GM23248 (cell line): ENCODE data around the gene TRERF1.

Source experiments
- EZH2 ChIP-seq: fragments of 200-600 bp; sonication (generic); IDR thresholded peaks from 2 replicates; pipeline ENCODE4 v1.6.1; 2018; ENCODE audit warnings: antibody characterized with exemption, mild to moderate bottlenecking; ENCODE audit not compliant: insufficient read depth, poor library complexity, severe bottlenecking
- EZH2phosphoT487 ChIP-seq: fragments of 200-600 bp; sonication (generic); IDR thresholded peaks from 2 replicates; pipeline ENCODE4 v1.6.1; 2018; ENCODE audit warnings: antibody characterized with exemption, moderate library complexity, mild to moderate bottlenecking, low read depth; ENCODE audit not compliant: insufficient read depth

DNA sequence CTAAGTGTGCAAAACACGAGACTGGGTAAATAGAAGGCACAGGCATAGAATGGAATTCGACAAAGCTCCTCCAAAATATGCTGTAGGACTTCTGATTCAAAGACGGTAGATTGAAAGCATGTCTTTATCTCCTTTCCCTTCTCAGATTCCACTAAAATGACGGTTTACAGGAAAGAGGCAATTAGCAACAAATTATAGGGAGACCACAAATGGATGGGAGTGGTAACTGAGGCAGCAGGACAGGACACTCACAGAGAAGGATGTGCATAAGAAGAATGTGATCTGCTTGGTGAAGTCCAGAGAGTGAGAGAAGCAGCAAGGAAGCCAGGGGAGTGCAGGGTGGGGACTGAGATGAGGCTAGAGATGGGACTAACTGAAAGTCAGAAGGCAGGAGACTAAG is 120.7 kb downstream of the TRERF1 start:
- no peak for TF ChIP-seq EZH2
- TF ChIP-seq EZH2phosphoT487 = no peak
